ENCODE results near the gene RP9. TPM values are rescaled to one million over a fixed set of nuclear protein-coding genes. Genes with fewer than 3 reads are reported as not detected.

RP9 gene
- total RNA-seq, 1 experiment from 2014 or later, result 10.7 TPM

- no peak for TF ChIP-seq HMGA2 (CRISPR knock-in tag; IDR thresholded peaks at IDR 0.05)
- TF ChIP-seq KAT7 (CRISPR knock-in tag; IDR thresholded peaks at IDR 0.05; ENCODE audit: borderline replicate concordance), result no peak
Measured at GRCh38 chr7:33145156-33145555, 36.0 kb upstream of the RP9 start (continued).

GRCh38 chr7:33143996-33144718, 35.0 kb upstream of the RP9 start:
- Mint-ChIP-seq H3K4me1 (peaks cover 7% of the 10 kb centered on the region), H3K4me3 (no peak overlapping the region), H3K27ac (no peak overlapping the region), H3K36me3 (peaks cover 8% of the 10 kb centered on the region), H3K9me3 (peaks cover 14% of the 10 kb centered on the region), H3K27me3 (ENCODE audit: low read depth) (no peaks in the 10 kb centered on the region; the same call in none of the 2 replicates)
- ChIA-PET CTCF (no interaction called here), POLR2A (no interaction called here)
- no peak for TF ChIP-seq ZNF219 (CRISPR knock-in tag; IDR thresholded peaks at IDR 0.05; ENCODE audit: borderline replicate concordance)
- no peak for TF ChIP-seq SP1 (CRISPR knock-in tag; conservative IDR thresholded peaks at IDR 0.05)
- no peak for TF ChIP-seq HMGXB4 (CRISPR knock-in tag; IDR thresholded peaks at IDR 0.05)
- no peak for TF ChIP-seq MLX (CRISPR knock-in tag; IDR thresholded peaks at IDR 0.05)
- ATAC-seq, result no peak
- DNase-seq (ENCODE audit: low spot score), result no peak

GRCh38 chr7:33142585-33142984, 33.4 kb upstream of the RP9 start:
- POLR2A ChIA-PET, result no interaction called here
- no peaks in the 10 kb centered on the region; the same call in none of the 2 replicates for H3K27me3 Mint-ChIP-seq (ENCODE audit: low read depth)
- H3K4me1 Mint-ChIP-seq, result peaks cover 7% of the 10 kb centered on the region
- no peak for TF ChIP-seq CTCF (IDR thresholded peaks at IDR 0.05)
- CTCF ChIA-PET, result no interaction called here
- peaks cover 8% of the 10 kb centered on the region for H3K36me3 Mint-ChIP-seq
- peaks cover 14% of the 10 kb centered on the region for H3K9me3 Mint-ChIP-seq
- DNase-seq (ENCODE audit: low spot score), result no peak
- H3K27ac Mint-ChIP-seq, result no peak overlapping the region
- no peak overlapping the region for H3K4me3 Mint-ChIP-seq
- no peak for ATAC-seq

GRCh38 chr7:33137103-33137502, 27.9 kb upstream of the RP9 start:
- DNase-seq (ENCODE audit: low spot score) (peak; percentile 20), ATAC-seq (peak; percentile 78)
- TF ChIP-seq JUN (CRISPR knock-in tag; IDR thresholded peaks at IDR 0.05), result no peak
- no peak for TF ChIP-seq GABPB1 (CRISPR knock-in tag; IDR thresholded peaks at IDR 0.05)
- no peak for TF ChIP-seq NR1H2 (CRISPR knock-in tag; IDR thresholded peaks at IDR 0.05)
- TF ChIP-seq ZSCAN18 (CRISPR knock-in tag; IDR thresholded peaks at IDR 0.05), result no peak
- no peak for TF ChIP-seq ZBTB21 (CRISPR knock-in tag; IDR thresholded peaks at IDR 0.05; ENCODE audit: borderline replicate concordance)
- TF ChIP-seq SMAD4 (CRISPR knock-in tag; IDR thresholded peaks at IDR 0.05), result no peak
- no peak for TF ChIP-seq NR3C1 (CRISPR knock-in tag; conservative IDR thresholded peaks at IDR 0.05; ENCODE audit: low read depth)
- no peak for TF ChIP-seq ZNF671 (CRISPR knock-in tag; IDR thresholded peaks at IDR 0.05)
- no peak for TF ChIP-seq FOXP1 (CRISPR knock-in tag; IDR thresholded peaks at IDR 0.05; ENCODE audit: borderline replicate concordance)
- no peak for TF ChIP-seq ARID4B (CRISPR knock-in tag; IDR thresholded peaks at IDR 0.05; ENCODE audit: borderline replicate concordance)
- no peak for TF ChIP-seq ZNF121 (CRISPR knock-in tag; IDR thresholded peaks at IDR 0.05)
- TF ChIP-seq ATF1 (CRISPR knock-in tag; IDR thresholded peaks at IDR 0.05), result no peak
- no peak for TF ChIP-seq ZNF263 (CRISPR knock-in tag; IDR thresholded peaks at IDR 0.05; ENCODE audit: low read depth)
- POLR2A ChIA-PET, result no interaction called here
- CTCF ChIA-PET, result no interaction called here
- Mint-ChIP-seq H3K4me1 (no peaks in the 10 kb centered on the region), H3K27ac (no peak overlapping the region), H3K4me3 (no peak overlapping the region), H3K36me3 (no peaks in the 10 kb centered on the region), H3K27me3 (ENCODE audit: low read depth) (no peaks in the 10 kb centered on the region), H3K9me3 (no peaks in the 10 kb centered on the region)
